Neural progenitor cell (in vitro differentiated cells): ENCODE data around the gene CELSR1. TPM values are rescaled to one million over a fixed set of nuclear protein-coding genes. Genes with fewer than 3 reads are reported as not detected.

Experiments
- DNase-seq: peaks from one replicate; pipeline ENCODE4 v3.0.0-alpha.2; 2016; ENCODE audit warnings: low spot score
- H2AFZ ChIP-seq: fragments of 200-600 bp; sonication (generic); replicated peaks from 2 replicates; pipeline ENCODE4 v1.6.1; 2016; ENCODE audit warnings: antibody characterized with exemption
- H3F3A ChIP-seq: fragments of 200-600 bp; sonication (generic); 2 replicates; pipeline ENCODE4 v1.6.1; 2016; ENCODE audit warnings: antibody characterized with exemption, low read depth
- H3K27ac ChIP-seq: fragments of 200-600 bp; sonication (generic); 2 replicates; pipeline ENCODE4 v1.5.1; 2016; ENCODE audit warnings: mild to moderate bottlenecking
- H3K27me3 ChIP-seq: fragments of 200-600 bp; sonication (generic); 2 replicates; pipeline ENCODE4 v1.6.1; 2016; ENCODE audit warnings: mild to moderate bottlenecking, moderate library complexity
- H3K36me3 ChIP-seq: fragments of 200-600 bp; sonication (generic); 2 replicates; pipeline ENCODE4 v1.5.1; 2016
- H3K4me1 ChIP-seq: fragments of 200-600 bp; sonication (generic); 2 replicates; pipeline ENCODE4 v1.6.1; 2016; ENCODE audit warnings: mixed run types
- H3K4me2 ChIP-seq: fragments of 200-600 bp; sonication (generic); 2 replicates; pipeline ENCODE4 v1.6.1; 2016
- H3K4me3 ChIP-seq: fragments of 200-600 bp; sonication (generic); 2 replicates; pipeline ENCODE4 v1.5.1; 2016
- H3K79me2 ChIP-seq: fragments of 200-600 bp; sonication (generic); 2 replicates; pipeline ENCODE4 v1.6.1; 2016; ENCODE audit warnings: low read depth
- H3K9ac ChIP-seq: fragments of 200-600 bp; sonication (generic); 2 replicates; pipeline ENCODE4 v1.6.1; 2016
- H3K9me3 ChIP-seq: fragments of 200-600 bp; sonication (generic); 2 replicates; pipeline ENCODE4 v1.5.1; 2016; ENCODE audit warnings: low read depth
- H4K20me1 ChIP-seq: fragments of 200-600 bp; sonication (generic); 2 replicates; pipeline ENCODE4 v1.6.1; 2016; ENCODE audit warnings: low read depth
- H3K27ac Mint-ChIP-seq: 3 replicates; pipeline ENCODE4 v1.8.0; 2021; ENCODE audit warnings: mixed read lengths
- H3K27me3 Mint-ChIP-seq: 2 replicates; pipeline ENCODE4 v1.8.0; 2022; ENCODE audit warnings: low read depth, mild to moderate bottlenecking, inconsistent platforms, moderate library complexity, mixed read lengths; ENCODE audit not compliant: insufficient read depth
- H3K36me3 Mint-ChIP-seq: 3 replicates; pipeline ENCODE4 v1.8.0; 2021; ENCODE audit warnings: mixed read lengths
- H3K4me1 Mint-ChIP-seq: 3 replicates; pipeline ENCODE4 v1.8.0; 2021; ENCODE audit warnings: mixed read lengths
- H3K4me3 Mint-ChIP-seq: 3 replicates; pipeline ENCODE4 v1.8.0; 2021; ENCODE audit warnings: mild to moderate bottlenecking, moderate library complexity, mixed read lengths
- H3K9me3 Mint-ChIP-seq: 3 replicates; pipeline ENCODE4 v1.8.0; 2020; ENCODE audit warnings: mixed read lengths
- EZH2 ChIP-seq: fragments of 200-600 bp; sonication (generic); IDR thresholded peaks from 2 replicates; pipeline ENCODE4 v1.6.1; 2017; ENCODE audit warnings: antibody characterized with exemption, mild to moderate bottlenecking, moderate library complexity
- EZH2phosphoT487 ChIP-seq: fragments of 200-600 bp; sonication (generic); IDR thresholded peaks from 2 replicates; pipeline ENCODE4 v1.6.1; 2017; ENCODE audit warnings: antibody characterized with exemption
- total RNA-seq: library from RNA; depleted of rRNA; stranded (reverse); fragments of >200 nt; gene quantifications from 2 replicates; pipeline ENCODE4 v1.2.3, GENCODE V29; 2015; ENCODE audit warnings: low replicate concordance
- TF ChIP-seq, protein P1 (sequence below): fragments of 200-600 bp; sonication (generic); IDR thresholded peaks from 2 replicates; pipeline ENCODE4 v1.5.1; 2017; ENCODE audit warnings: antibody characterized with exemption, mild to moderate bottlenecking

Gene CELSR1
- total RNA-seq, 1 donor from 2014 or later = 12.3 TPM

DNA sequence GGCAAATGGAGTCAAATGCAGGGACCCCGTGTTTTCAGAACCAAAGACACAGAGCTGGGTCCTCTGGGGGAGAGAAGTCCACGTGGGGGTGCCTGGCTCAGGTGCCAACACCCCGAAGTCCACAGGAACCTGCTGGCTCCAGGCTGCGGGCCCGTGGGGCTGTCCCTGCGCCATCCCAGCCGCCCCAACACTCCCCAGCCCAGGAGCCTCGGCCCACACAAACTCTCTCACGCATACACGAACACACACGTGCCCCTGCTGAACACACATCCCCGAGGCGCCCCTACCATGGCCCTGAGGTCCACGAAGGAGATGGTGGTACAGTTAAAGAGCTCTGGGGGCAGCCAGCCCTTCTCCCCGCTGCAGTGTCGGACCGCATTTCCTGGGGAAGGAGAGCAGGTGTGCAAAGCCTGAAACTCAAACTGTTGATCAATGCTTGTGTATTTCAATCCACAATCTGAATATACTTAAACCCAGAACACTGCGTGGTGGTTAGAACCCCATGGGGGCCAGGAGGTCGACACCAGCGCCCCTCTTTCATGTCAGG is 147.2 kb downstream of the CELSR1 start:
- H3F3A ChIP-seq = no peaks in the 10 kb centered on the region
- no peaks in the 10 kb centered on the region for H3K4me1 ChIP-seq
- Mint-ChIP-seq H3K9me3 (no peaks in the 10 kb centered on the region), H3K4me3 (no peak overlapping the region), H3K4me1 (peaks cover 3% of the 10 kb centered on the region), H3K27ac (peak overlapping the region; percentile 69), H3K27me3 (peaks cover 8% of the 10 kb centered on the region), H3K36me3 (peaks cover 9% of the 10 kb centered on the region)
- TF ChIP-seq EZH2 (no peak), EZH2phosphoT487 (no peak)
- TF ChIP-seq, protein P1, sequence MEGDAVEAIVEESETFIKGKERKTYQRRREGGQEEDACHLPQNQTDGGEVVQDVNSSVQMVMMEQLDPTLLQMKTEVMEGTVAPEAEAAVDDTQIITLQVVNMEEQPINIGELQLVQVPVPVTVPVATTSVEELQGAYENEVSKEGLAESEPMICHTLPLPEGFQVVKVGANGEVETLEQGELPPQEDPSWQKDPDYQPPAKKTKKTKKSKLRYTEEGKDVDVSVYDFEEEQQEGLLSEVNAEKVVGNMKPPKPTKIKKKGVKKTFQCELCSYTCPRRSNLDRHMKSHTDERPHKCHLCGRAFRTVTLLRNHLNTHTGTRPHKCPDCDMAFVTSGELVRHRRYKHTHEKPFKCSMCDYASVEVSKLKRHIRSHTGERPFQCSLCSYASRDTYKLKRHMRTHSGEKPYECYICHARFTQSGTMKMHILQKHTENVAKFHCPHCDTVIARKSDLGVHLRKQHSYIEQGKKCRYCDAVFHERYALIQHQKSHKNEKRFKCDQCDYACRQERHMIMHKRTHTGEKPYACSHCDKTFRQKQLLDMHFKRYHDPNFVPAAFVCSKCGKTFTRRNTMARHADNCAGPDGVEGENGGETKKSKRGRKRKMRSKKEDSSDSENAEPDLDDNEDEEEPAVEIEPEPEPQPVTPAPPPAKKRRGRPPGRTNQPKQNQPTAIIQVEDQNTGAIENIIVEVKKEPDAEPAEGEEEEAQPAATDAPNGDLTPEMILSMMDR = no peak
- H2AFZ ChIP-seq = no peak overlapping the region
- H3K9me3 ChIP-seq = no peaks in the 10 kb centered on the region
- no peaks in the 10 kb centered on the region for H4K20me1 ChIP-seq
- no peaks in the 10 kb centered on the region for H3K79me2 ChIP-seq
- H3K4me2 ChIP-seq = no peak overlapping the region
- no peaks in the 10 kb centered on the region for H3K27me3 ChIP-seq
- no peak overlapping the region for H3K4me3 ChIP-seq
- no peaks in the 10 kb centered on the region for H3K36me3 ChIP-seq
- H3K27ac ChIP-seq = no peak overlapping the region
- H3K9ac ChIP-seq = no peak overlapping the region
- no peak for DNase-seq

DNA sequence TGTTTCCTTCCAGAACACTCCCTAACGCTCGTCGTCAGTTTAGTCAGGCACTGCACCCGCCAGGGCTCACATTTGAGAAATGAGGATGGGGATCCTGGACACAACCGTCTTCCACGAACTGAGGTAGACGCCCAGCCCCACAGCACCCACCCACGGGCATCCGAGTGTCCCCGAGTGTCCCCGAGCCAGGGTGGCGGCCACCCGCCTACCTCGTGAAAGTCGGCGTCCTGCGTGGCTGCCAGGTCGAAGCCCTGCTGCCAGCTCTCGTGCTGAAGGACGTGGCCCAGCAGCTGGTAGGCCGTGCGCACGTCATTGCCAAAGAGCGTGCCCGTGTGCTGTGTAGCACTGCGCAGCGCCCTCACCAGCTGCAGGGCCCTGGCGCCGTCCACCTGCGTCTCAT is 148.3 kb downstream of the CELSR1 start:
- no peaks in the 10 kb centered on the region for H4K20me1 ChIP-seq
- peaks cover 6% of the 10 kb centered on the region for H3K27me3 Mint-ChIP-seq
- TF ChIP-seq EZH2phosphoT487 (no peak), EZH2 (no peak)
- TF ChIP-seq, protein P1 = no peak
- H2AFZ ChIP-seq = no peak overlapping the region
- no peak for DNase-seq
- H3K4me1 Mint-ChIP-seq = peaks cover 3% of the 10 kb centered on the region
- no peaks in the 10 kb centered on the region for H3K9me3 ChIP-seq
- no peaks in the 10 kb centered on the region for H3K36me3 ChIP-seq
- H3K27me3 ChIP-seq = no peaks in the 10 kb centered on the region
- no peaks in the 10 kb centered on the region for H3K9me3 Mint-ChIP-seq
- H3K27ac Mint-ChIP-seq = no peak overlapping the region
- H3F3A ChIP-seq = no peaks in the 10 kb centered on the region
- H3K9ac ChIP-seq = no peak overlapping the region
- no peak overlapping the region for H3K4me2 ChIP-seq
- no peak overlapping the region for H3K4me3 Mint-ChIP-seq
- no peaks in the 10 kb centered on the region for H3K4me1 ChIP-seq
- H3K4me3 ChIP-seq = no peak overlapping the region
- no peaks in the 10 kb centered on the region for H3K79me2 ChIP-seq
- peaks cover 10% of the 10 kb centered on the region for H3K36me3 Mint-ChIP-seq
- no peak overlapping the region for H3K27ac ChIP-seq

DNA sequence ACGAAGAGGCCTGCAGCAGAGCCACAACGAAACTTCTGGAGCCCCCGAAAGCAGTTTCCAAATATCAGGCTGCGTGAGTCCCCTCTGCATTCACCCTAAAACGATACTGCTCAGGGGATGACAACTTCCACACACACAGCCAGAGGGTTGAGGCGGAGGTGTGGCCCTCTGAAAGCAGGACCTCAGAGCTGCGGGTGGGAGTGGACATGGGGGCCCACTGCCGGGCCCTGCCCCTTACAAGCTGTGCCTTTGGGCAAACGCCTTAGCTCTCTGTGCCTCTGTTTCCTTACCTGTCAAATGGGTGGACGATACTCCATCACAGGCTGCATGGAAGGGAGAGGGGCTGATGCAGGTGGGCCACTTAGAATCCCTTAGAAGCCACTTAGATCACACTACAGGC is 148.8 kb downstream of the CELSR1 start:
- H2AFZ ChIP-seq = no peak overlapping the region
- no peak overlapping the region for H3K4me2 ChIP-seq
- Mint-ChIP-seq H3K27ac (no peak overlapping the region), H3K27me3 (peaks cover 6% of the 10 kb centered on the region), H3K36me3 (peaks cover 6% of the 10 kb centered on the region), H3K4me3 (no peak overlapping the region), H3K4me1 (peaks cover 3% of the 10 kb centered on the region), H3K9me3 (no peaks in the 10 kb centered on the region)
- DNase-seq = no peak
- no peaks in the 10 kb centered on the region for H3K27me3 ChIP-seq
- H3F3A ChIP-seq = no peaks in the 10 kb centered on the region
- H3K9ac ChIP-seq = no peak overlapping the region
- no peak overlapping the region for H3K4me3 ChIP-seq
- no peaks in the 10 kb centered on the region for H3K36me3 ChIP-seq
- no peaks in the 10 kb centered on the region for H3K79me2 ChIP-seq
- H3K9me3 ChIP-seq = no peaks in the 10 kb centered on the region
- H3K4me1 ChIP-seq = no peaks in the 10 kb centered on the region
- H4K20me1 ChIP-seq = no peaks in the 10 kb centered on the region
- H3K27ac ChIP-seq = no peak overlapping the region
- TF ChIP-seq EZH2phosphoT487 = no peak
- no peak for TF ChIP-seq EZH2
- TF ChIP-seq, protein P1 = no peak
